ENCODE results near the gene NPAS3. TPM values are rescaled to one million over a fixed set of nuclear protein-coding genes. Genes with fewer than 3 reads are reported as not detected.

Gene NPAS3
- total and polyA plus RNA-seq, 2 of the 13 experiments (the other 11 are each of a cell fraction or from before 2014, with no cell fraction given) = not detected

- H3K36me3 ChIP-seq (replicated peaks in 1 of 2; ENCODE audit: control insufficient read depth in 1 of 2, insufficient read depth in 2 of 2, low read length in 2 of 2) = no peaks in the 10 kb centered on the region
- no peak overlapping the region for H3K9ac ChIP-seq (ENCODE audit: insufficient read depth, low read depth, low read length)
- H2AFZ ChIP-seq (ENCODE audit: low read length) = no peak overlapping the region
- no peaks in the 10 kb centered on the region for H3K79me2 ChIP-seq (ENCODE audit: insufficient read depth, low read length)
- WGBS (ENCODE audit: low lambda C conversion rate) = 1% methylated on average over 2 of the region's 2 CpGs
- no peak overlapping the region for H3K27ac ChIP-seq (ENCODE audit: extremely low read length, insufficient read depth, low read length)
- no peak overlapping the region for H3K4me2 ChIP-seq (ENCODE audit: low read depth, low read length)
- ChIA-PET POLR2A (no interaction called here), CTCF (ENCODE audit: low intra/inter-chr PET ratio, low total read pairs) (no interaction called here)
- DNase-seq (ENCODE audit: low spot score) (no peak), ATAC-seq (no peak), FAIRE-seq (no peak)
- no peaks in the 10 kb centered on the region for H3K27me3 ChIP-seq (ENCODE audit: control insufficient read depth in 1 of 2, insufficient read depth in 2 of 2, low read length in 2 of 2)
- H3K4me1 ChIP-seq (ENCODE audit: insufficient read depth, low read length) = no peaks in the 10 kb centered on the region
- H4K20me1 ChIP-seq (ENCODE audit: insufficient read depth, low read length) = no peaks in the 10 kb centered on the region
- in situ Hi-C loops (cut with HindIII; ENCODE audit: extremely low pct_ligation_motif_present, low pct_unique_long_range_greater_than_20kb) (no loop called here), intact Hi-C loops (cut with micrococcal nuclease; ENCODE audit: unreplicated experiment) (no loop called here)
- no peak overlapping the region for H3K4me3 ChIP-seq (replicated peaks in 1 of 3; ENCODE audit: insufficient read depth in 1 of 3, low read depth in 2 of 3, low read length in 3 of 3)
- BruUV-seq (replicated peaks) = no TSS peak
- H3K9me3 ChIP-seq (ENCODE audit: low read length) = peaks cover 17% of the 10 kb centered on the region; the same call in 1 of the 2 replicates
- TF ChIP-seq ZNF263 (CRISPR knock-in tag; IDR thresholded peaks at IDR 0.05) (no peak), JUNB (CRISPR knock-in tag; IDR thresholded peaks at IDR 0.05; ENCODE audit: borderline replicate concordance) (no peak), DMAP1 (CRISPR knock-in tag; IDR thresholded peaks at IDR 0.05) (no peak), ZNF354B (CRISPR knock-in tag; IDR thresholded peaks at IDR 0.05) (no peak), TFE3 (CRISPR knock-in tag; IDR thresholded peaks at IDR 0.05) (no peak), SETDB1 (CRISPR knock-in tag; IDR thresholded peaks at IDR 0.05; ENCODE audit: borderline replicate concordance) (no peak), ZBTB21 (CRISPR knock-in tag; IDR thresholded peaks at IDR 0.05) (no peak), ZBTB39 (CRISPR knock-in tag; IDR thresholded peaks at IDR 0.05) (no peak), HIVEP1 (CRISPR knock-in tag; IDR thresholded peaks at IDR 0.05) (no peak), MTA1 (CRISPR knock-in tag; IDR thresholded peaks at IDR 0.05; ENCODE audit: borderline replicate concordance) (no peak), ZNF446 (CRISPR knock-in tag; IDR thresholded peaks at IDR 0.05) (no peak), FOXK2 (IDR thresholded peaks at IDR 0.05) (no peak), ZHX1 (CRISPR knock-in tag; IDR thresholded peaks at IDR 0.05; ENCODE audit: low read depth) (no peak), POLR2A (IDR thresholded peaks at IDR 0.05; ENCODE audit: insufficient read depth in 1 of 2, low read depth in 2 of 2, low read length in 2 of 2) (no peak), ARNT2 (CRISPR knock-in tag; IDR thresholded peaks at IDR 0.05; ENCODE audit: low read depth) (no peak), NFATC3 (CRISPR knock-in tag; IDR thresholded peaks at IDR 0.05) (no peak)
Measured at GRCh38 chr14:33240466-33240865, 301.8 kb downstream of the NPAS3 start.

Data from HepG2 (cell line).